Upper lobe of left lung (tissue), 6 donors: ENCODE measurements around the gene NDUFB8. TPM values are rescaled to one million over a fixed set of nuclear protein-coding genes. Genes with fewer than 3 reads are reported as not detected.

Source experiments
- ATAC-seq, 2 donors: fragments of 200-7000 bp; cut with Tn5 transposase; one replicate each; pipeline ENCODE4 v1.9.1; 2022; ENCODE audit warnings: mild to moderate bottlenecking in 2 of 2, moderate library complexity in 2 of 2; ENCODE audit not compliant: low FRiP score in 2 of 2
- DNase-seq, 2 donors: peaks; one replicate each; pipeline ENCODE4 v3.0.0-alpha.2; 2019 to 2020
- H3K27ac ChIP-seq, 4 donors: fragments of 200-600 bp; sonication (generic); one replicate each; pipeline ENCODE4 v1.5.1; 2016 to 2019
- H3K27me3 ChIP-seq, 4 donors: fragments of 200-600 bp; sonication (generic); one replicate each; pipeline ENCODE4 v1.5.1; 2017 to 2019
- H3K36me3 ChIP-seq, 4 donors: fragments of 200-600 bp; sonication (generic); one replicate each; pipeline ENCODE4 v1.5.1; 2016 to 2019
- H3K4me1 ChIP-seq, 4 donors: fragments of 200-600 bp; sonication (generic); one replicate each; pipeline ENCODE4 v1.5.1; 2018 to 2019
- H3K4me3 ChIP-seq, 4 donors: fragments of 200-600 bp; sonication (generic); one replicate each; pipeline ENCODE4 v1.5.1; 2017 to 2019; ENCODE audit warnings: mild to moderate bottlenecking in 2 of 4, moderate library complexity in 1 of 4
- H3K9me3 ChIP-seq, 4 donors: fragments of 200-600 bp; sonication (generic); one replicate each; pipeline ENCODE4 v1.5.1; 2018 to 2019
- CTCF ChIP-seq, 6 experiments: fragments of 450-650 bp in 4 of 6; fragments of 200-600 bp in 2 of 6; sonication (generic) in 2 of 6; IDR thresholded peaks; one replicate each; pipeline ENCODE4 v1.5.1; 2016 to 2019; ENCODE audit warnings: antibody characterized with exemption in 6 of 6
- EP300 ChIP-seq, 4 donors: sonication (generic); formaldehyde crosslinking; IDR thresholded peaks; one replicate each; pipeline ENCODE4 v1.5.1; 2017; ENCODE audit warnings: antibody characterized with exemption in 4 of 4, control low read depth in 2 of 4
- POLR2A ChIP-seq, 4 donors: fragments of 450-650 bp; IDR thresholded peaks; one replicate each; pipeline ENCODE4 v1.5.1; 2016 to 2017; ENCODE audit warnings: antibody characterized with exemption in 4 of 4, mild to moderate bottlenecking in 2 of 4
- POLR2AphosphoS5 ChIP-seq, 2 donors: sonication (generic); formaldehyde crosslinking; IDR thresholded peaks; one replicate each; pipeline ENCODE4 v1.5.1; 2017; ENCODE audit warnings: antibody characterized with exemption in 2 of 2
- WGBS, 2 donors: methylation state at CpG; one replicate each; pipeline ENCODE4 v1.1.5; 2017 to 2018; 5-methylcytosine and 5-hydroxymethylcytosine counted together
- total RNA-seq, 6 donors: library from RNA; depleted of rRNA in 4 of 6; stranded (reverse); fragments of >200 nt in 4 of 6; gene quantifications; one replicate each; pipeline versions ENCODE4 v1.1.0 to v1.2.1, GENCODE V29; 2016 to 2021
- donor health status: DM: no; HTN: no; CAD: no; lungs with moderate emphysema.
- donor health status: DM: no; HTN: yes; CAD: no; lungs with severe emphysema.

The NDUFB8 gene
- total RNA-seq, 6 donors from 2014 or later, result 110 to 152 (median 137) TPM

GRCh38 chr10:100560248-100560647 lies 30.6 kb upstream of the NDUFB8 start:
- DNase-seq, result no peak
- Histone ChIP-seq H3K4me1 (peaks cover 13 to 16% (median 14%) of the 10 kb centered on the region in 4 donors), H3K9me3 (no peaks in the 10 kb centered on the region), H3K27ac (no peak overlapping the region), H3K4me3 (no peak overlapping the region), H3K36me3 (peaks cover 0 to 7% (median 4%) of the 10 kb centered on the region in 4 donors), H3K27me3 (peaks cover 0 to 25% (median 9%) of the 10 kb centered on the region in 4 donors)
- 88 to 100% methylated on average over 1 of the region's 1 CpG for WGBS, 2 donors
- TF ChIP-seq POLR2AphosphoS5 (IDR thresholded peaks at IDR 0.05) (no peak), EP300 (IDR thresholded peaks at IDR 0.05) (no peak), CTCF (IDR thresholded peaks at IDR 0.05) (no peak), POLR2A (IDR thresholded peaks at IDR 0.05) (no peak)
- no peak for ATAC-seq

- H3K36me3 ChIP-seq, result peaks cover 0 to 22% (median 12%) of the 10 kb centered on the region in 4 donors
- H3K27me3 ChIP-seq, result no peaks in the 10 kb centered on the region
- 80 to 85% methylated on average over 2 of the region's 2 CpGs for WGBS, 2 donors
- TF ChIP-seq EP300 (IDR thresholded peaks at IDR 0.05) (no peak), CTCF (IDR thresholded peaks at IDR 0.05) (no peak), POLR2A (IDR thresholded peaks at IDR 0.05) (no peak), POLR2AphosphoS5 (IDR thresholded peaks at IDR 0.05) (no peak)
- no peaks in the 10 kb centered on the region for H3K9me3 ChIP-seq
- H3K4me1 ChIP-seq, result no peaks in the 10 kb centered on the region
- DNase-seq (no peak), ATAC-seq (no peak)
- no peak overlapping the region for H3K27ac ChIP-seq
- no peak overlapping the region for H3K4me3 ChIP-seq
Measured at GRCh38 chr10:100554902-100555301, 25.2 kb upstream of the NDUFB8 start.

- DNase-seq, result no peak
- Histone ChIP-seq H3K4me3 (no peak overlapping the region), H3K4me1 (no peaks in the 10 kb centered on the region), H3K27me3 (no peaks in the 10 kb centered on the region), H3K27ac (no peak overlapping the region), H3K36me3 (peaks cover 0 to 32% (median 22%) of the 10 kb centered on the region in 4 donors), H3K9me3 (no peaks in the 10 kb centered on the region)
- TF ChIP-seq CTCF (IDR thresholded peaks at IDR 0.05) (no peak), POLR2A (IDR thresholded peaks at IDR 0.05) (no peak), POLR2AphosphoS5 (IDR thresholded peaks at IDR 0.05) (no peak), EP300 (IDR thresholded peaks at IDR 0.05) (no peak)
- 92% methylated on average over 3 of the region's 3 CpGs for WGBS, 2 donors
- no peak for ATAC-seq
Measured at GRCh38 chr10:100553929-100554328, 24.3 kb upstream of the NDUFB8 start.

- TF ChIP-seq POLR2A (IDR thresholded peaks at IDR 0.05), result no peak
- TF ChIP-seq CTCF (IDR thresholded peaks at IDR 0.05), result no peak
- no peak for TF ChIP-seq POLR2AphosphoS5 (IDR thresholded peaks at IDR 0.05)
- no peak for TF ChIP-seq EP300 (IDR thresholded peaks at IDR 0.05)
- 60 to 86% methylated on average over 5 of the region's 5 CpGs for WGBS, 2 donors
- Histone ChIP-seq H3K4me1 (no peaks in the 10 kb centered on the region), H3K9me3 (no peaks in the 10 kb centered on the region), H3K27me3 (no peaks in the 10 kb centered on the region), H3K36me3 (peaks cover 15 to 54% (median 44%) of the 10 kb centered on the region in 4 donors), H3K27ac (no peak overlapping the region), H3K4me3 (no peak overlapping the region)
- DNase-seq, result no peak
- ATAC-seq, result no peak
Measured at GRCh38 chr10:100551738-100552137, 22.1 kb upstream of the NDUFB8 start.

- no peaks in the 10 kb centered on the region for H3K4me1 ChIP-seq
- no peak overlapping the region for H3K4me3 ChIP-seq
- 61 to 66% methylated on average over 4 of the region's 4 CpGs for WGBS, 2 donors
- no peaks in the 10 kb centered on the region for H3K9me3 ChIP-seq
- no peaks in the 10 kb centered on the region for H3K27me3 ChIP-seq
- ATAC-seq, result no peak
- TF ChIP-seq POLR2A (IDR thresholded peaks at IDR 0.05), result no peak
- no peak for TF ChIP-seq POLR2AphosphoS5 (IDR thresholded peaks at IDR 0.05)
- no peak for TF ChIP-seq EP300 (IDR thresholded peaks at IDR 0.05)
- no peak for TF ChIP-seq CTCF (IDR thresholded peaks at IDR 0.05)
- H3K27ac ChIP-seq, result no peak overlapping the region
- DNase-seq, result no peak
- peaks cover 20 to 56% (median 48%) of the 10 kb centered on the region in 4 donors for H3K36me3 ChIP-seq
Measured at GRCh38 chr10:100551196-100551595, 21.5 kb upstream of the NDUFB8 start.
